Adipose tissue (tissue), 3 donors: ENCODE data around the gene CXCL12. TPM values are rescaled to one million over a fixed set of nuclear protein-coding genes. Genes with fewer than 3 reads are reported as not detected.

Experiments
- H3K27ac ChIP-seq: one replicate; pipeline ENCODE4 v1.5.1; 2013; ENCODE audit warnings: low read depth, low read length
- WGBS, 3 donors: extraction: QIAGEN DNeasy Blood & Tissue Kit; methylation state at CpG; one replicate each; pipeline ENCODE4 v1.1.7; 2013; 5-methylcytosine and 5-hydroxymethylcytosine counted together
- polyA plus RNA-seq, 3 donors: library from polyadenylated mRNA; stranded (reverse); fragments of 200-250 nt; gene quantifications; one replicate each; pipeline ENCODE4 v1.2.3, GENCODE V29; 2013
- donor health status: healthy with polysubstance abuse.
- donor health status: Bipolar disorder and iron deficiency.
- donor health status: healthy.

Gene CXCL12
- 100 to 1,000 TPM in 2 of 3 donors, 10 to 100 TPM in 1; 33.2 to 306 (median 208) TPM for polyA plus RNA-seq

GRCh38 chr10:44385026-44385695 is at the start of gene CXCL12:
Gene CXCL12 (minus strand): TSS chr10:44385097. CDS start chr10:44385005, 92 bp downstream.
- 2 to 6% (median 4%) methylated on average over 59 to 75 of the region's 75 CpGs for WGBS, 3 donors
- no peak within 1 kb of the TSS for H3K27ac ChIP-seq

- WGBS, 3 donors = 90 to 99% (median 97%) methylated on average over 2 of the region's 2 CpGs
Observed at GRCh38 chr10:44427479-44427878, 42.6 kb upstream of the CXCL12 start.

GRCh38 chr10:44427037-44427436 is 42.1 kb upstream of the CXCL12 start:
- 81 to 87% (median 84%) methylated on average over 5 of the region's 5 CpGs for WGBS, 3 donors
- H3K27ac ChIP-seq = no peak overlapping the region

More at GRCh38 chr10:44427479-44427878, 42.6 kb upstream of the CXCL12 start:
- no peak overlapping the region for H3K27ac ChIP-seq

GRCh38 chr10:44426247-44427034 is 41.5 kb upstream of the CXCL12 start:
- 77 to 91% (median 88%) methylated on average over 8 of the region's 8 CpGs for WGBS, 3 donors
- H3K27ac ChIP-seq = no peak overlapping the region

- H3K27ac ChIP-seq = no peak overlapping the region
- WGBS, 3 donors = 81 to 87% (median 86%) methylated on average over 8 of the region's 8 CpGs
Observed at GRCh38 chr10:44425466-44425865, 40.6 kb upstream of the CXCL12 start.

GRCh38 chr10:44424957-44425356 is 40.1 kb upstream of the CXCL12 start:
- WGBS, 3 donors = 67 to 72% (median 69%) methylated on average over 13 of the region's 13 CpGs

GRCh38 chr10:44424298-44424697 is 39.4 kb upstream of the CXCL12 start:
- H3K27ac ChIP-seq = no peak overlapping the region
- 67 to 93% (median 86%) methylated on average over 5 of the region's 5 CpGs for WGBS, 3 donors

More at GRCh38 chr10:44424957-44425356, 40.1 kb upstream of the CXCL12 start:
- no peak overlapping the region for H3K27ac ChIP-seq

- no peak overlapping the region for H3K27ac ChIP-seq
- WGBS, 3 donors = 65 to 87% (median 71%) methylated on average over 8 of the region's 8 CpGs
Observed at GRCh38 chr10:44422570-44423101, 37.7 kb upstream of the CXCL12 start.

GRCh38 chr10:44422153-44422552 is 37.3 kb upstream of the CXCL12 start:
- H3K27ac ChIP-seq = no peak overlapping the region
- WGBS, 3 donors = 94 to 100% (median 97%) methylated on average over 2 of the region's 2 CpGs

GRCh38 chr10:44419790-44420549 is 35.1 kb upstream of the CXCL12 start:
- H3K27ac ChIP-seq = no peak overlapping the region
- WGBS, 3 donors = 50 to 70% (median 60%) methylated on average over 2 of the region's 2 CpGs

GRCh38 chr10:44418637-44419036 is 33.7 kb upstream of the CXCL12 start:
- 93 to 96% (median 94%) methylated on average over 8 of the region's 8 CpGs for WGBS, 3 donors
- H3K27ac ChIP-seq = no peak overlapping the region

- H3K27ac ChIP-seq = no peak overlapping the region
- WGBS, 3 donors = 90 to 99% (median 98%) methylated on average over 4 of the region's 4 CpGs
Observed at GRCh38 chr10:44417761-44418160, 32.9 kb upstream of the CXCL12 start.

GRCh38 chr10:44416936-44417335 is 32.0 kb upstream of the CXCL12 start:
- WGBS, 3 donors = 46 to 65% (median 56%) methylated on average over 2 of the region's 2 CpGs

GRCh38 chr10:44416021-44416771 is 31.3 kb upstream of the CXCL12 start:
- no peak overlapping the region for H3K27ac ChIP-seq
- WGBS, 3 donors = 25 to 33% (median 29%) methylated on average over 7 of the region's 7 CpGs

More at GRCh38 chr10:44416936-44417335, 32.0 kb upstream of the CXCL12 start:
- H3K27ac ChIP-seq = no peak overlapping the region

GRCh38 chr10:44415121-44415520 is 30.2 kb upstream of the CXCL12 start:
- 89 to 93% (median 91%) methylated on average over 2 of the region's 2 CpGs for WGBS, 3 donors
- H3K27ac ChIP-seq = no peak overlapping the region

GRCh38 chr10:44413416-44413815 is 28.5 kb upstream of the CXCL12 start:
- WGBS, 3 donors = 68 to 90% (median 78%) methylated on average over 1 of the region's 1 CpG
- no peak overlapping the region for H3K27ac ChIP-seq

GRCh38 chr10:44411251-44411650 is 26.4 kb upstream of the CXCL12 start:
- no peak overlapping the region for H3K27ac ChIP-seq
- 87 to 93% (median 91%) methylated on average over 5 of the region's 5 CpGs for WGBS, 3 donors
